GM23248 (cell line): Measurements from ENCODE around the gene PSMB5. TPM values are rescaled to one million over a fixed set of nuclear protein-coding genes. Genes with fewer than 3 reads are reported as not detected.

Experiments used
- DNase-seq: peaks from one replicate; pipeline ENCODE4 v3.0.0-alpha.2; 2015
- H2AFZ ChIP-seq: fragments of 200-600 bp; sonication (generic); 2 replicates; pipeline ENCODE4 v1.6.1; 2016; ENCODE audit warnings: antibody characterized with exemption
- H3F3A ChIP-seq: fragments of 200-600 bp; sonication (generic); 2 replicates; pipeline ENCODE4 v1.6.1; 2016; ENCODE audit warnings: mild to moderate bottlenecking, antibody characterized with exemption, mixed run types; ENCODE audit not compliant: insufficient read depth
- H3K27ac ChIP-seq: fragments of 200-600 bp; sonication (generic); 2 replicates; pipeline ENCODE4 v1.5.1; 2016; ENCODE audit warnings: mild to moderate bottlenecking
- H3K27me3 ChIP-seq: fragments of 200-600 bp; sonication (generic); replicated peaks from 2 replicates; pipeline ENCODE4 v1.6.1; 2016; ENCODE audit warnings: mild to moderate bottlenecking; ENCODE audit not compliant: insufficient read depth
- H3K36me3 ChIP-seq: fragments of 200-600 bp; sonication (generic); 2 replicates; pipeline ENCODE4 v1.6.1; 2016; ENCODE audit warnings: low read depth, mild to moderate bottlenecking
- H3K4me1 ChIP-seq: fragments of 200-600 bp; sonication (generic); 2 replicates; pipeline ENCODE4 v1.6.1; 2016; ENCODE audit warnings: mild to moderate bottlenecking; ENCODE audit not compliant: insufficient read depth
- H3K4me2 ChIP-seq: fragments of 200-600 bp; sonication (generic); one replicate; pipeline ENCODE4 v1.6.1; 2016; ENCODE audit warnings: mild to moderate bottlenecking; ENCODE audit not compliant: unreplicated experiment
- H3K4me3 ChIP-seq: fragments of 200-600 bp; sonication (generic); 2 replicates; pipeline ENCODE4 v1.5.1; 2016; ENCODE audit warnings: mild to moderate bottlenecking
- H3K79me2 ChIP-seq: fragments of 200-600 bp; sonication (generic); 2 replicates; pipeline ENCODE4 v1.6.1; 2016; ENCODE audit warnings: mild to moderate bottlenecking; ENCODE audit not compliant: insufficient read depth
- H3K9ac ChIP-seq: fragments of 200-600 bp; sonication (generic); 2 replicates; pipeline ENCODE4 v1.6.1; 2016; ENCODE audit warnings: mild to moderate bottlenecking
- H3K9me2 ChIP-seq: fragments of 200-600 bp; sonication (generic); 2 replicates; pipeline ENCODE4 v1.6.1; 2016; ENCODE audit warnings: mixed run types, mild to moderate bottlenecking, moderate library complexity; ENCODE audit not compliant: insufficient read depth
- H3K9me3 ChIP-seq: fragments of 200-600 bp; sonication (generic); one replicate; pipeline ENCODE4 v1.6.1; 2017; ENCODE audit warnings: low read depth
- H4K20me1 ChIP-seq: fragments of 200-600 bp; sonication (generic); 2 replicates; pipeline ENCODE4 v1.6.0; 2016; ENCODE audit not compliant: insufficient read depth
- EZH2 ChIP-seq: fragments of 200-600 bp; sonication (generic); IDR thresholded peaks from 2 replicates; pipeline ENCODE4 v1.6.1; 2018; ENCODE audit warnings: antibody characterized with exemption, mild to moderate bottlenecking; ENCODE audit not compliant: insufficient read depth, poor library complexity, severe bottlenecking
- EZH2phosphoT487 ChIP-seq: fragments of 200-600 bp; sonication (generic); IDR thresholded peaks from 2 replicates; pipeline ENCODE4 v1.6.1; 2018; ENCODE audit warnings: antibody characterized with exemption, moderate library complexity, mild to moderate bottlenecking, low read depth; ENCODE audit not compliant: insufficient read depth
- WGBS, 2 experiments: methylation state at CpG; one replicate each; pipeline ENCODE4 v1.1.6; 2015 to 2017; ENCODE audit warnings: low lambda C conversion rate in 2 of 2, low coverage in 1 of 2; ENCODE audit errors: missing lambda C conversion rate in 2 of 2; 5-methylcytosine and 5-hydroxymethylcytosine counted together
- in situ Hi-C: fragments of 300-500 bp; cut with MboI; formaldehyde crosslinking; loops from 2 replicates; pipeline ENCODE4 v1.15.0; 2020
- polyA plus RNA-seq: library from polyadenylated mRNA; unstranded; fragments of >200 nt; fragmentation: Nextera tagmentation; extraction: Ambion mirVana; gene quantifications from 2 replicates; pipeline ENCODE4 v1.2.1, GENCODE V29; 2016
- total RNA-seq: library from RNA; depleted of rRNA; stranded (reverse); fragments of >200 nt; shearing (Covaris generic); gene quantifications from 2 replicates; pipeline ENCODE4 v1.2.3, GENCODE V29; 2014; rRNA removed

PSMB5 gene
- total and polyA plus RNA-seq, 2 experiments from 2014 or later, result 263 to 274 TPM

DNA sequence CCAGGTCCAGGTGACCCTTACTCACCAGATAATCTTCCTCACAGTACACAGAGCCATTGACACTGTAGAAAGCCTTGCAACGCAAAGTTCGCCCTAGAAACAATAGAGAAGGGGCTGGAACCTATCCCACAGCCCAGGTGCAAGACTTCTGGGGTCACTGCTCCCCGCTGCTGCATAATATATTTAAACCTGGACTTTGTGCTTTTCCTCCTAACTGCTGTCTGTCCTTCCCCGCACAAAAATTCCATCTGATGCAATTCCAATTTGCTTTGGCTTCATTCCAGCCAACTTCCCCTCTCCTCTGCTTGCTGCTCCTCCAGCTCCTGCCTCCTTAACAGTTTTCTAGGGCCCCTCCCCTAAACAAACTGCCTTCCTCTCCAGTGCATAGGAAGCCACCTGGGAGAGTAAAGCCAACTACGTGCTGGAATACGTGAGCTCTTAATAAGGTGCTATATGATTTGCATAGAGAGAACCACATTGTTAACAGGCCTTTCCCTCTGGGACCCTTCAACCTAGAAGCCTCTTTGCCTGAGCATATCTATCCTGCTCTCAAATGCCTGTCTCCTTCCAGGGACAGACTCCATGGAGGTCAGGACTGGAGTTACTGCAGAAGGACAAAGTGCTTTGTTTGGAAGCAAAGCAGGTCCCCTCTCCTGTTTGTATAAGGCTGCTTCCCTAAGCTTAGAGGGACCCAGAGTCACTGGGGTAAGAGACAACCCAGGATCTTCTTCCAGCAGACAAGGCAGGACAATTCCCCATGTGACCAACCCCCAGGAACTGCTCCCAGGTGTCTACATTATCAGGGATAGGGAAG lies 57.9 kb downstream of the PSMB5 start:
- peak; percentile 25 for DNase-seq
- 76 to 78% methylated on average over 6 of the region's 6 CpGs for WGBS, 2 experiments
- Histone ChIP-seq H4K20me1 (no peaks in the 10 kb centered on the region; the same call in 1 of the 2 replicates), H3K9me2 (no peaks in the 10 kb centered on the region), H3F3A (peaks cover 28% of the 10 kb centered on the region), H2AFZ (no peak overlapping the region), H3K79me2 (peaks cover 41% of the 10 kb centered on the region), H3K4me3 (peak overlapping the region; percentile 75; the same call in 1 of the 2 replicates), H3K9ac (peak overlapping the region; percentile 14; the same call in 1 of the 2 replicates), H3K9me3 (no peaks in the 10 kb centered on the region), H3K36me3 (peaks cover 40% of the 10 kb centered on the region), H3K4me1 (peaks cover 40% of the 10 kb centered on the region), H3K27ac (peak overlapping the region; percentile 51), H3K4me2 (peak overlapping the region; percentile 74), H3K27me3 (no peaks in the 10 kb centered on the region)
- TF ChIP-seq EZH2phosphoT487 (no peak), EZH2 (no peak)
- in situ Hi-C loops, result no loop called here

Other genes with a start within 250 kb of the PSMB5 start
- gene SLC7A7, start 219.5 kb downstream of the PSMB5 start, total RNA-seq, result 0.65 and 0.89 TPM in 2 replicates
- gene SLC7A7, start 219.5 kb downstream of the PSMB5 start, polyA plus RNA-seq, result 0.63 and 1.7 TPM in 2 replicates
- gene MRPL52, start 205.0 kb downstream of the PSMB5 start, total RNA-seq, result 44.3 and 96.6 TPM in 2 replicates
- gene MRPL52, start 205.0 kb downstream of the PSMB5 start, polyA plus RNA-seq, result 208 and 230 TPM in 2 replicates
- 450 and 475 TPM in 2 replicates for gene MMP14, start 198.3 kb downstream of the PSMB5 start, total RNA-seq
- gene MMP14, start 198.3 kb downstream of the PSMB5 start, polyA plus RNA-seq, result 50.1 and 50.8 TPM in 2 replicates
- gene LRP10, start 163.2 kb downstream of the PSMB5 start, total RNA-seq, result 202 and 253 TPM in 2 replicates
- gene LRP10, start 163.2 kb downstream of the PSMB5 start, polyA plus RNA-seq, result 159 and 161 TPM in 2 replicates
- 0.22 TPM in 1 of 2 replicates, not detected in the other for gene REM2, start 151.7 kb downstream of the PSMB5 start, total RNA-seq
- gene REM2, start 151.7 kb downstream of the PSMB5 start, polyA plus RNA-seq, result 0.29 TPM in 1 of 2 replicates, not detected in the other
- 42.6 and 57.2 TPM in 2 replicates for gene RBM23, start 115.8 kb downstream of the PSMB5 start, total RNA-seq
- 33.8 and 36.5 TPM in 2 replicates for gene RBM23, start 115.8 kb downstream of the PSMB5 start, polyA plus RNA-seq
- gene PRMT5, start 105.5 kb downstream of the PSMB5 start, total RNA-seq, result 42.2 and 61.0 TPM in 2 replicates
- gene PRMT5, start 105.5 kb downstream of the PSMB5 start, polyA plus RNA-seq, result 80.1 and 84.1 TPM in 2 replicates
- 29.0 and 35.0 TPM in 2 replicates for gene HAUS4, start 77.8 kb downstream of the PSMB5 start, total RNA-seq
- 14.1 and 14.5 TPM in 2 replicates for gene HAUS4, start 77.8 kb downstream of the PSMB5 start, polyA plus RNA-seq
- 62.7 and 70.7 TPM in 2 replicates for gene AJUBA, start 52.3 kb downstream of the PSMB5 start, total RNA-seq
- 17.8 and 19.3 TPM in 2 replicates for gene AJUBA, start 52.3 kb downstream of the PSMB5 start, polyA plus RNA-seq
- gene C14orf93, start 24.8 kb downstream of the PSMB5 start, total RNA-seq, result 7.1 and 11.4 TPM in 2 replicates
- 2.2 and 3.4 TPM in 2 replicates for gene C14orf93, start 24.8 kb downstream of the PSMB5 start, polyA plus RNA-seq
- not detected in 2 replicates for gene PSMB11, start 7.3 kb upstream of the PSMB5 start, total RNA-seq
- gene PSMB11, start 7.3 kb upstream of the PSMB5 start, polyA plus RNA-seq, result not detected in 2 replicates
- gene CDH24, start 22.6 kb upstream of the PSMB5 start, total RNA-seq, result 3.8 and 5.6 TPM in 2 replicates
- 1.0 and 1.5 TPM in 2 replicates for gene CDH24, start 22.6 kb upstream of the PSMB5 start, polyA plus RNA-seq
- gene ACIN1, start 60.2 kb upstream of the PSMB5 start, total RNA-seq, result 61.0 and 63.7 TPM in 2 replicates
- 28.8 and 35.5 TPM in 2 replicates for gene ACIN1, start 60.2 kb upstream of the PSMB5 start, polyA plus RNA-seq
- gene C14orf119, start 60.6 kb upstream of the PSMB5 start, total RNA-seq, result 48.7 and 55.5 TPM in 2 replicates
- gene C14orf119, start 60.6 kb upstream of the PSMB5 start, polyA plus RNA-seq, result 157 and 166 TPM in 2 replicates
- not detected in 2 replicates for gene CIROP, start 70.1 kb upstream of the PSMB5 start, total RNA-seq
- gene CIROP, start 70.1 kb upstream of the PSMB5 start, polyA plus RNA-seq, result 0.09 TPM in 1 of 2 replicates, not detected in the other
- gene CEBPE, start 84.4 kb upstream of the PSMB5 start, total RNA-seq, result not detected in 2 replicates
- not detected in 2 replicates for gene CEBPE, start 84.4 kb upstream of the PSMB5 start, polyA plus RNA-seq
- gene SLC7A8, start 148.8 kb upstream of the PSMB5 start, total RNA-seq, result 2.7 and 6.7 TPM in 2 replicates
- 9.8 and 9.9 TPM in 2 replicates for gene SLC7A8, start 148.8 kb upstream of the PSMB5 start, polyA plus RNA-seq
- gene RNF212B, start 203.0 kb upstream of the PSMB5 start, total RNA-seq, result not detected in 2 replicates
- gene RNF212B, start 203.0 kb upstream of the PSMB5 start, polyA plus RNA-seq, result not detected in 2 replicates